Sigmoid colon (tissue), 4 donors: ENCODE data around the gene COL23A1.

ENCODE experiments used
- EP300 ChIP-seq, 4 donors: sonication (generic); formaldehyde crosslinking; IDR thresholded peaks; one replicate each; pipeline ENCODE4 v1.6.1; 2017; ENCODE audit warnings: antibody characterized with exemption in 4 of 4
- POLR2A ChIP-seq, 2 donors: fragments of 450-650 bp; IDR thresholded peaks; one replicate each; pipeline ENCODE4 v1.6.1; 2016; ENCODE audit warnings: antibody characterized with exemption in 2 of 2, mild to moderate bottlenecking in 2 of 2, moderate library complexity in 2 of 2
- TF ChIP-seq, protein P1 (sequence below), 4 experiments: fragments of 450-650 bp in 3 of 4; fragments of 200-600 bp in 1 of 4; IDR thresholded peaks; one replicate each; pipeline ENCODE4 v1.5.1; 2016 to 2019; ENCODE audit warnings: antibody characterized with exemption in 4 of 4, mild to moderate bottlenecking in 3 of 4, moderate library complexity in 2 of 4

DNA sequence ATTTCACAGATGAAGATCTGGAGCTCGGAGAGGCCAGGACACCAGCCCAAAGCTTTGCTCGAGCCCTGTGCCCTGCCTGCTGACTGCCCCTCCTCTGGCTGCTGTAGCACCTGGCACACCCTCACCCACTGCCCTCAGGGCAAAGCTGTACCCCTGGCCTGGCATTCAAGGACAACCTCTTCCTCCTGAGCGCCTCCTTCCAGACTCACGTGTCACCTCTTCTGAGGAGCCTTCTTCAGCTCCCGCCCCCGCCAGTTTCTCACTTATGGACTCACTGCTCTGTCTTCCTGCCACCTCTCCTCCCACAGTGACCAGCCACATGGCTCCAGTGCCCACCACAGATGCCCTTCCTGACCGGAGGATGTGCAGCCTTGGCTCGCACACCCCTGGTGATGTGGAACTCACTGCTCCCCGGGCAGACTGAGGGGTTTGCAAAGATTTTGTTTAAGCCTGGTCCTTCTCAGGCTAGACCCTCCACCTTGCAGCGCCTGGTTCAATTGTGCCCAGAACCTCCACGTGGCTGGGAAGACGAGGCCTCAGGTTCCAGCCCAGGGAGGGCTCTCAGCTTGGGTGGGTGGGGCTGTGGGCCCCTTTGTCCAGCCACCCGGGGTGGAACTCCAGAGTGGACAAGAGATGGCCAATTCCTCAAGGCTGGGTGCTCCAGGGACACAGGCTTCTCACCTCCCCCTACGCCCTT lies 311.0 kb downstream of the COL23A1 start:
- TF ChIP-seq, protein P1, sequence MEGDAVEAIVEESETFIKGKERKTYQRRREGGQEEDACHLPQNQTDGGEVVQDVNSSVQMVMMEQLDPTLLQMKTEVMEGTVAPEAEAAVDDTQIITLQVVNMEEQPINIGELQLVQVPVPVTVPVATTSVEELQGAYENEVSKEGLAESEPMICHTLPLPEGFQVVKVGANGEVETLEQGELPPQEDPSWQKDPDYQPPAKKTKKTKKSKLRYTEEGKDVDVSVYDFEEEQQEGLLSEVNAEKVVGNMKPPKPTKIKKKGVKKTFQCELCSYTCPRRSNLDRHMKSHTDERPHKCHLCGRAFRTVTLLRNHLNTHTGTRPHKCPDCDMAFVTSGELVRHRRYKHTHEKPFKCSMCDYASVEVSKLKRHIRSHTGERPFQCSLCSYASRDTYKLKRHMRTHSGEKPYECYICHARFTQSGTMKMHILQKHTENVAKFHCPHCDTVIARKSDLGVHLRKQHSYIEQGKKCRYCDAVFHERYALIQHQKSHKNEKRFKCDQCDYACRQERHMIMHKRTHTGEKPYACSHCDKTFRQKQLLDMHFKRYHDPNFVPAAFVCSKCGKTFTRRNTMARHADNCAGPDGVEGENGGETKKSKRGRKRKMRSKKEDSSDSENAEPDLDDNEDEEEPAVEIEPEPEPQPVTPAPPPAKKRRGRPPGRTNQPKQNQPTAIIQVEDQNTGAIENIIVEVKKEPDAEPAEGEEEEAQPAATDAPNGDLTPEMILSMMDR (IDR thresholded peaks at IDR 0.05), result no peak
- TF ChIP-seq POLR2A (IDR thresholded peaks at IDR 0.05) (no peak), EP300 (IDR thresholded peaks at IDR 0.05) (no peak)
